HEK293T (cell line): Measurements from ENCODE around the gene PDZD2.

Source experiments
- CTCF ChIA-PET: fragments of 350-600 bp; formaldehyde crosslinking; extraction: SDS; loops from one replicate; lab custom pipeline; 2021; ENCODE audit warnings: antibody characterized with exemption, inconsistent platforms; lab: Yijun Ruan, JAX
- POLR2A ChIA-PET: fragments of 350-600 bp; formaldehyde crosslinking; extraction: SDS; loops from one replicate; lab custom pipeline; 2020; ENCODE audit warnings: antibody characterized with exemption, inconsistent platforms; lab: Yijun Ruan, JAX
- DNase-seq: peaks from one replicate; pipeline ENCODE4 v3.0.0; 2012; ENCODE audit warnings: mixed read lengths; ENCODE audit errors: extremely low spot score
- ARNT ChIP-seq: fragments of 450-650 bp; IDR thresholded peaks from 2 replicates; pipeline ENCODE4 v1.6.1; 2017; ENCODE audit warnings: mild to moderate bottlenecking
- BHLHE40 ChIP-seq: fragments of 450-650 bp; IDR thresholded peaks from 2 replicates; pipeline ENCODE4 v1.6.1; 2016; ENCODE audit warnings: mild to moderate bottlenecking, moderate library complexity, borderline replicate concordance
- CTBP1 ChIP-seq: fragments of 450-650 bp; IDR thresholded peaks from 2 replicates; pipeline ENCODE4 v1.6.1; 2016; ENCODE audit warnings: borderline replicate concordance
- ELF4 ChIP-seq: fragments of 450-650 bp; IDR thresholded peaks from 2 replicates; pipeline ENCODE4 v1.6.1; 2017; ENCODE audit warnings: antibody characterized with exemption
- FOXA1 ChIP-seq: fragments of 450-650 bp; IDR thresholded peaks from 2 replicates; pipeline ENCODE4 v1.6.1; 2016; ENCODE audit warnings: mild to moderate bottlenecking
- FOXK2 ChIP-seq: fragments of 450-650 bp; IDR thresholded peaks from 2 replicates; pipeline ENCODE4 v1.6.1; 2016; ENCODE audit warnings: mild to moderate bottlenecking
- FOXM1 ChIP-seq: fragments of 450-650 bp; IDR thresholded peaks from 2 replicates; pipeline ENCODE4 v1.6.1; 2017; ENCODE audit warnings: mild to moderate bottlenecking, borderline replicate concordance
- HDGF ChIP-seq: fragments of 450-650 bp; IDR thresholded peaks from 2 replicates; pipeline ENCODE4 v1.6.1; 2017; ENCODE audit warnings: antibody characterized with exemption, borderline replicate concordance
- L3MBTL2 ChIP-seq: fragments of 450-650 bp; conservative IDR thresholded peaks from 2 replicates; pipeline ENCODE4 v1.6.1; 2016; ENCODE audit warnings: mild to moderate bottlenecking
- LEF1 ChIP-seq: fragments of 450-650 bp; IDR thresholded peaks from 2 replicates; pipeline ENCODE4 v1.6.1; 2017; ENCODE audit warnings: mild to moderate bottlenecking, borderline replicate concordance
- NFRKB ChIP-seq: fragments of 450-650 bp; IDR thresholded peaks from 2 replicates; pipeline ENCODE4 v1.6.1; 2016; ENCODE audit warnings: mild to moderate bottlenecking, moderate library complexity
- SP1 ChIP-seq: fragments of 450-650 bp; IDR thresholded peaks from 2 replicates; pipeline ENCODE4 v1.6.1; 2017
- SUZ12 ChIP-seq: fragments of 450-650 bp; IDR thresholded peaks from 2 replicates; pipeline ENCODE4 v1.6.1; 2016; ENCODE audit warnings: mild to moderate bottlenecking
- TARDBP ChIP-seq: fragments of 450-650 bp; IDR thresholded peaks from 2 replicates; pipeline ENCODE4 v1.6.1; 2016
- ZNF384 ChIP-seq: fragments of 450-650 bp; IDR thresholded peaks from 2 replicates; pipeline ENCODE4 v1.6.1; 2016
- TF ChIP-seq, protein P1 (sequence below): fragments of 450-650 bp; IDR thresholded peaks from 2 replicates; pipeline ENCODE4 v1.6.1; 2016

Gene PDZD2

DNA sequence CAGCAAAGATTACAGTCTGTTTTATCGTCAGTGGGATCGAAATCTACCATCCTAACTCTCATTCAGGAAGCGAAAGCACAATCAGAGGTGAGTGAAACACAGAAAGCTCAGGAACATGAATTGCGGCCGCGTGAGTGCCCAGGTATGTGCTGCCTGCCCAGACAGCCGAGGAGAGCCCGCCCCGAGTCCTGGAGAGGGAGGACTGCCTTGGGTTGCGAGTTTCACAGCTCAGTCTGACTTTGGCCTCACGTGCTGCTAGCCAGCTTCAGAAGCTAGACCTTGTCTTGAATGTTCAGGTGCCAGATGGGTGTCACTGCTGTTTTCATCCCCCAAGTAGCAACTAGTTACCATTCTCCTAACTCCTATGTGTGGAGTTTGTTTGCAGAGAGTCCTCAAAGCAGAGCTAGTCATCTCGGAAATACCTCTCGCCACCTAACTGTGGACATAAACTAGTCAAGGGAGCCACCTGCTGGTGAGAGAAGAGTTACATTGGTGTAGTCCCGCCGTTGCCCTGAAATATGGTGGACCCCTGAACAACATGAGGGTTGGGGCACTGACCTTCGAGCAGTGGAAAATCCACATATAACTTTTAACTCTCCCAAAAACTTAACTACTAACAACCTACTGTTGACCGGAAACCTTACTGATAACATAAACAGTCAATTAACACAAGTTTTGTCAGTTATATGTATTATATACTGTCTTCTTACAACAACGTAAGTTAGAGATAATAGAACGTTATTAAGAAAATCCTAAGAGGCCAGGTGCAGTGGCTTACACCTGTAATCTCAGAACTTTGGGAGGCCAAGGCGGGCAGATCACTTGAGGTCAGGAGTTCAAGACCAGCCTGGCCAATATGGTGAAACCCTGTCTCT, 454.2 kb downstream of the PDZD2 start:
- TF ChIP-seq ARNT = no peak
- TF ChIP-seq HDGF = no peak
- TF ChIP-seq FOXA1 = no peak
- no peak for TF ChIP-seq SP1
- no peak for TF ChIP-seq FOXK2
- TF ChIP-seq NFRKB = no peak
- no peak for TF ChIP-seq TARDBP
- no peak for TF ChIP-seq L3MBTL2
- no peak for TF ChIP-seq ELF4
- no peak for TF ChIP-seq FOXM1
- no peak for TF ChIP-seq BHLHE40
- TF ChIP-seq, protein P1, sequence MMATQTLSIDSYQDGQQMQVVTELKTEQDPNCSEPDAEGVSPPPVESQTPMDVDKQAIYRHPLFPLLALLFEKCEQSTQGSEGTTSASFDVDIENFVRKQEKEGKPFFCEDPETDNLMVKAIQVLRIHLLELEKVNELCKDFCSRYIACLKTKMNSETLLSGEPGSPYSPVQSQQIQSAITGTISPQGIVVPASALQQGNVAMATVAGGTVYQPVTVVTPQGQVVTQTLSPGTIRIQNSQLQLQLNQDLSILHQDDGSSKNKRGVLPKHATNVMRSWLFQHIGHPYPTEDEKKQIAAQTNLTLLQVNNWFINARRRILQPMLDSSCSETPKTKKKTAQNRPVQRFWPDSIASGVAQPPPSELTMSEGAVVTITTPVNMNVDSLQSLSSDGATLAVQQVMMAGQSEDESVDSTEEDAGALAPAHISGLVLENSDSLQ = no peak
- TF ChIP-seq ZNF384 = no peak
- peak; percentile 80 for DNase-seq
- POLR2A ChIA-PET = interaction anchor here (1.3 kb wide), 1 partner anchor 238 kb away, joined by 5 read pairs; no protein-coding TSS in a partner anchor
- CTCF ChIA-PET = interaction anchor here (0.5 to 2.3 kb wide), 16 partner anchors 9 to 514 kb away, joined by 3 to 21 read pairs (median 3); no protein-coding TSS in a partner anchor

DNA sequence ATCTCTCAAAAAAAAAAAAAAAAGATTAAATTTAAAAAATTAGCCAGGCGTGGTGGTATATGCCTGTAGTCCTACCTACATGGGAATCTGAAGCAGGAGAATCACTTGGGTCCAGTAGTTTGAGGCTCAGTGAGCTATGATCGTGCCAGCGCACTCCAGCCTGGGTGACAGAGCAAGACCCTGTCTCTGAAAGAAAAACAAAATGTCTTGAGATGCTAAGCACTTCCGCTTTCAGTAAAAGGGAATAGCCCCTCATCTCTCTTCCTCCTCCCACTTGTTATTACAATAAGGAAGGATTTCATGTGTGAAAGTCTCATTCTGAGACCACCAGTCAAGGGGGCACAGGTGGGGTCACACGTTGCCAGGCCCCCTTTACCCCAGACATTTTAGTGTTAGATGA, 455.8 kb downstream of the PDZD2 start:
- TF ChIP-seq ELF4 (no peak), HDGF (no peak), ZNF384 (no peak), FOXM1 (no peak), ARNT (no peak)
- DNase-seq = no peak
- ChIA-PET POLR2A (no interaction called here), CTCF (no interaction called here)

DNA sequence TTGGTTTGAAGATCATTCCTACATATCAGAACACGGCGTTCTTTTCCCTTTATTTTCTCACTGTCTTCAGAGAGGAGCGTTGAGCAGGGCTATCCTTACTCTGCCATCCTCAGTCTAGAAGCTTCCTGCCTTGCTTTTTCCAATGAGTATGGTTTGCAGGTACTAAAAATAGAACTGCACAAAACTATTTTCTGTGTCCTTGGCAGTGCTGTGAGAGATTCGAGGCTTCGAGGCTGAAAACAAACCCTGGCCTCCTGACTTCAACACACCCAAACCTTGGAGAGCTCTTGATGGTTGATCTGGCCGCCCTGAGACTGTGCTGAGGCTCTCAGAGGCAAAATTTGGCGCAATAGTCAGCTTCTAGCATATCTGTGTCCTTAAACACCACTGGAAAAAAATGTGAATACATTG, 456.3 kb downstream of the PDZD2 start:
- ChIA-PET POLR2A (no interaction called here), CTCF (no interaction called here)
- no peak for TF ChIP-seq BHLHE40
- TF ChIP-seq L3MBTL2 = no peak
- TF ChIP-seq FOXA1 = no peak
- TF ChIP-seq CTBP1 = no peak
- TF ChIP-seq LEF1 = no peak
- TF ChIP-seq FOXK2 = no peak
- DNase-seq = no peak

DNA sequence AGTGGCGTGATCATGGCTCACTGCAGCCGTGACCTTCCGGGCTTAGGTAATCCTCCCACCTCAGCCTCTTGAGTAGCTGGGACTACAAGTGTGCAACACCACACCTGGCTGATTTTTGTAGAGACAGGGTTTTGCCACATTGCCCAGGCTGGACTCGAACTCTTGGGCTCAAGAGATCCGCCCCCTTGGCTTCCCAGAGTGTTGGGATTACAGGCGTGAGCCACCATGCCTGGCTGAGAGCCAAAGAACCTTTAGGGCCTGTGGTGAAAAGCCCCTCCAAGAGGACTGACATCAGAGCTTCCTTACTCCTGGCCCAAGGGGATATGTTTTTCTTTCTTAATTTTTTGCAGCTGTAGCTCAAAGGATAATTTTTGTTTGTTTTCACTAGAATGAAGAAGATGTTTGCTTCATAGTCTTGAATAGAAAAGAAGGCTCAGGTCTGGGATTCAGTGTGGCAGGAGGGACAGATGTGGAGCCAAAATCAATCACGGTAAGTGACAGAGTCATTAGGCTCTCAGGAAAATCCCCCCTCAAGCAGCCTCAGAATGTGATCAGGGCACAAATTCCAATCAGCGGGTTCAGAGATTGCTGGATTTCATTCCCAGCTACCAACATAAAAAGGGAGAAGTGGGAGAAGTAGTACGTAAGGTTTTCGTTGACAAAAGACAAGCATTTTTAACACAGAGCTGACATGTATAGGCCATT, 458.1 kb downstream of the PDZD2 start:
- DNase-seq = no peak
- ChIA-PET POLR2A (no interaction called here), CTCF (interaction anchor here (0.5 kb wide), 1 partner anchor 29 kb away, joined by 6 read pairs; no protein-coding TSS in a partner anchor)
- no peak for TF ChIP-seq NFRKB
- no peak for TF ChIP-seq HDGF
- TF ChIP-seq BHLHE40 = no peak
- TF ChIP-seq L3MBTL2 = no peak
- TF ChIP-seq, protein P1 = no peak
- TF ChIP-seq ARNT = no peak
- no peak for TF ChIP-seq ZNF384
- TF ChIP-seq CTBP1 = no peak
- no peak for TF ChIP-seq TARDBP

DNA sequence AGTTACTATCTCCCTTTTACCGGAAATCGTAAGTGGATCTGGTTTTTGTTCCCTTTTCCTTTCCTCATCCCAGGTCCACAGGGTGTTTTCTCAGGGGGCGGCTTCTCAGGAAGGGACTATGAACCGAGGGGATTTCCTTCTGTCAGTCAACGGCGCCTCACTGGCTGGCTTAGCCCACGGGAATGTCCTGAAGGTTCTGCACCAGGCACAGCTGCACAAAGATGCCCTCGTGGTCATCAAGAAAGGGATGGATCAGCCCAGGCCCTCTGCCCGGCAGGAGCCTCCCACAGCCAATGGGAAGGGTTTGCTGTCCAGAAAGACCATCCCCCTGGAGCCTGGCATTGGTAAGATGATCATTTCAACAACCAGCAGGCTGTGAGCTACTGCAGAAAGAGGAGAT, 459.4 kb downstream of the PDZD2 start:
- DNase-seq = no peak
- ChIA-PET CTCF (no interaction called here), POLR2A (no interaction called here)
- no peak for TF ChIP-seq ELF4
- TF ChIP-seq FOXK2 = no peak
- no peak for TF ChIP-seq FOXA1
- TF ChIP-seq SP1 = no peak
- TF ChIP-seq LEF1 = no peak
- TF ChIP-seq SUZ12 = no peak
- TF ChIP-seq, protein P1 = no peak
- no peak for TF ChIP-seq FOXM1
- no peak for TF ChIP-seq BHLHE40
- TF ChIP-seq ARNT = no peak
- TF ChIP-seq NFRKB = no peak
- no peak for TF ChIP-seq CTBP1
- no peak for TF ChIP-seq ZNF384
- TF ChIP-seq L3MBTL2 = no peak
- TF ChIP-seq TARDBP = no peak
- no peak for TF ChIP-seq HDGF

DNA sequence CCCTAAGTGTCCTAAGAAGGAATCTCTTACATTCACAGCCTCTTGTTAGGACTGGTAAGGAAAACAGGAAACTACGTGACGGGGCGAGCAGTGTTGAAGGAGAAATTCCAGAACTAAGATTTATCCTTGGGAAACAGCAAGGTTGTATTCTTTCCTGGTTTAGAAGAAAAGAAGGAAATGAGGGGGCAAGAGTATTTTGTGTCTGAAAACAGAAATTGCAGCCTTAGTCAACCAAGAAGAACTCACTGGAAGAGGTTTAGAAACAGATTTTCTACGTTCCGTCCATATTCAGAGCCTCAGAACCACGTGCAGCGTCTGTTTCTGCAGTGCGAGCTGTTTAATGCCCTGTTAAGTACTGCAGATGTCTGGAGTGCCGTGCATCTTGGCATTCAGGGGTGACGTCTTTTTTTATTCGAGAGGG, 460.0 kb downstream of the PDZD2 start:
- ChIA-PET CTCF (no interaction called here), POLR2A (no interaction called here)
- no peak for TF ChIP-seq LEF1
- TF ChIP-seq, protein P1 = no peak
- no peak for TF ChIP-seq FOXM1
- TF ChIP-seq TARDBP = no peak
- no peak for TF ChIP-seq BHLHE40
- no peak for TF ChIP-seq ARNT
- TF ChIP-seq ZNF384 = no peak
- no peak for TF ChIP-seq SP1
- no peak for TF ChIP-seq HDGF
- TF ChIP-seq NFRKB = no peak
- no peak for TF ChIP-seq FOXK2
- no peak for TF ChIP-seq L3MBTL2
- TF ChIP-seq ELF4 = no peak
- no peak for TF ChIP-seq CTBP1
- no peak for TF ChIP-seq SUZ12
- TF ChIP-seq FOXA1 = no peak
- no peak for DNase-seq
